NAMALWA (cell line): ENCODE measurements around the gene VEZT.
A peak's percentile ranks its signal among the peaks of the same experiment; 100 is the strongest.
"Not testable (repeated sequence)": the region's sequence is repeated elsewhere in the genome, so short reads cannot be mapped to it uniquely, and the experiment has no call there.

Experiments used
- DNase-seq: peaks from one replicate; pipeline ENCODE4 v3.0.0-alpha.2; 2015; ENCODE audit warnings: low spot score

The VEZT gene

GRCh38 chr12:95217377-95218149 is at the start of gene VEZT, which contains the start of gene FGD6:
Gene VEZT (plus strand): TSS chr12:95217807. CDS start chr12:95217851, 44 bp downstream.
Gene FGD6 (minus strand): TSS chr12:95217467. CDS start chr12:95217240, 227 bp downstream.
- DNase-seq, result peak; percentile 99

GRCh38 chr12:95168746-95169145 is 48.9 kb upstream of the VEZT start:
- DNase-seq, result no peak

GRCh38 chr12:95169368-95169767 is 48.2 kb upstream of the VEZT start:
- DNase-seq, result no peak

- DNase-seq, result no peak
Observed at GRCh38 chr12:95173392-95174251, 44.0 kb upstream of the VEZT start.

GRCh38 chr12:95177201-95177768 is 40.3 kb upstream of the VEZT start:
- DNase-seq, result no peak

- DNase-seq, result no peak
Observed at GRCh38 chr12:95178136-95178535, 39.5 kb upstream of the VEZT start.

GRCh38 chr12:95179011-95179410 is 38.6 kb upstream of the VEZT start:
- no peak for DNase-seq

- DNase-seq, result no peak
Observed at GRCh38 chr12:95181103-95181502, 36.5 kb upstream of the VEZT start.

GRCh38 chr12:95182868-95183415 is 34.7 kb upstream of the VEZT start:
- DNase-seq, result no peak

GRCh38 chr12:95184121-95184520 is 33.5 kb upstream of the VEZT start:
- DNase-seq, result no peak

GRCh38 chr12:95185072-95185471 is 32.5 kb upstream of the VEZT start:
- DNase-seq, result no peak

- DNase-seq, result no peak
Observed at GRCh38 chr12:95185854-95186253, 31.8 kb upstream of the VEZT start.

- DNase-seq, result no peak
Observed at GRCh38 chr12:95187865-95188415, 29.7 kb upstream of the VEZT start.

- no peak for DNase-seq
Observed at GRCh38 chr12:95191060-95191696, 26.4 kb upstream of the VEZT start.

- DNase-seq, result no peak
Observed at GRCh38 chr12:95192271-95192670, 25.3 kb upstream of the VEZT start.

- no peak for DNase-seq
Observed at GRCh38 chr12:95193139-95193538, 24.5 kb upstream of the VEZT start.

- no peak for DNase-seq
Observed at GRCh38 chr12:95195122-95195521, 22.5 kb upstream of the VEZT start.

GRCh38 chr12:95196875-95197569 is 20.6 kb upstream of the VEZT start:
- DNase-seq, result not testable (repeated sequence)

GRCh38 chr12:95197636-95198035 is 20.0 kb upstream of the VEZT start:
- peak; percentile 59 for DNase-seq

- DNase-seq, result peak; percentile 70
Observed at GRCh38 chr12:95198914-95199313, 18.7 kb upstream of the VEZT start.
